Measurements from ENCODE around the gene OR10V1.

OR10V1 gene

GRCh38 chr11:59753650-59754493 lies 40.2 kb upstream of the OR10V1 start:
- CTCF ChIA-PET = interaction anchor here (0.5 to 6.9 kb wide), 19 partner anchors 8 to 1494 kb away, joined by 3 to 110 read pairs (median 4); partner anchors contain the start of gene MRPL16
- no peaks in the 10 kb centered on the region for H3K9me3 ChIP-seq (ENCODE audit: control insufficient read depth, insufficient read depth, low read depth, low read length)
- no peak overlapping the region; the same call in 1 of the 2 replicates for H3K27ac ChIP-seq (ENCODE audit: extremely low read depth, low read depth, low read length)
- peaks cover 0 to 3% of the 10 kb centered on the region in 2 experiments; a peak in 1 of 3 replicates for H3K36me3 ChIP-seq (ENCODE audit: control insufficient read depth in 2 of 2, insufficient read depth in 1 of 2, low read length in 2 of 2)
- H3K4me1 ChIP-seq (ENCODE audit: control insufficient read depth, insufficient read depth, low read length) = no peaks in the 10 kb centered on the region
- H3K4me3 ChIP-seq (ENCODE audit: low read depth, low read length) = peak overlapping the region; percentile 82
- POLR2A ChIA-PET = interaction anchor here (0.6 to 2.7 kb wide), 6 partner anchors 32 to 848 kb away, joined by 3 to 28 read pairs (median 12); partner anchors contain the start of gene PATL1
- TF ChIP-seq ZNF341 (tag by site-specific recombination; IDR thresholded peaks at IDR 0.05; ENCODE audit: low read depth) (no peak), ZNF157 (tag by site-specific recombination; IDR thresholded peaks at IDR 0.05) (no peak), BCL11B (tag by site-specific recombination; IDR thresholded peaks at IDR 0.05; ENCODE audit: low read depth) (no peak), ZNF837 (tag by site-specific recombination; IDR thresholded peaks at IDR 0.05) (no peak), ZNF660 (tag by site-specific recombination; IDR thresholded peaks at IDR 0.05) (peak; percentile 62; the same call in 1 of the 2 replicates), ZBTB8A (tag by site-specific recombination; IDR thresholded peaks at IDR 0.05) (0 out of 2 replicates have a peak, but pooled peaks have one; percentile 17), ZNF596 (tag by site-specific recombination; IDR thresholded peaks at IDR 0.05) (0 out of 2 replicates have a peak, but pooled peaks have one; percentile 11), ZFP69B (tag by site-specific recombination; IDR thresholded peaks at IDR 0.05) (peak; percentile 29; the same call in 1 of the 2 replicates), ZNF391 (tag by site-specific recombination; IDR thresholded peaks at IDR 0.05; ENCODE audit: borderline replicate concordance, low read depth) (0 out of 2 replicates have a peak, but pooled peaks have one; percentile 34), CTCF (tag by site-specific recombination; IDR thresholded peaks at IDR 0.05) (peak; percentile 89), ZNF76 (tag by site-specific recombination; IDR thresholded peaks at IDR 0.05; ENCODE audit: borderline replicate concordance, low read depth) (peak; percentile 64), ZNF394 (tag by site-specific recombination; IDR thresholded peaks at IDR 0.05; ENCODE audit: borderline replicate concordance) (peak; percentile 32; the same call in 1 of the 2 replicates), ZFP37 (tag by site-specific recombination; IDR thresholded peaks at IDR 0.05) (peak; percentile 47; the same call in 1 of the 2 replicates), HIC1 (tag by site-specific recombination; IDR thresholded peaks at IDR 0.05) (peak; percentile 94), ZNF585B (tag by site-specific recombination; IDR thresholded peaks at IDR 0.05) (no peak), ZNF558 (tag by site-specific recombination; IDR thresholded peaks at IDR 0.05) (0 out of 2 replicates have a peak, but pooled peaks have one; percentile 15), ZNF629 (tag by site-specific recombination; IDR thresholded peaks at IDR 0.05) (peak; percentile 56), BCL11A (tag by site-specific recombination; IDR thresholded peaks at IDR 0.05; ENCODE audit: low read depth) (peak; percentile 87), ZNF701 (tag by site-specific recombination; IDR thresholded peaks at IDR 0.05) (no peak), ZNF510 (tag by site-specific recombination; IDR thresholded peaks at IDR 0.05; ENCODE audit: insufficient replicate concordance) (no peak), ZNF24 (tag by site-specific recombination; IDR thresholded peaks at IDR 0.05) (no peak; the same call in 1 of the 2 replicates), ZIC2 (tag by site-specific recombination; IDR thresholded peaks at IDR 0.05) (peak; percentile 62), ZEB2 (tag by site-specific recombination; IDR thresholded peaks at IDR 0.05) (peak; percentile 88), ZNF18 (tag by site-specific recombination; IDR thresholded peaks at IDR 0.05) (0 out of 2 replicates have a peak, but pooled peaks have one; percentile 34)
- TF ChIP-seq, protein P1, sequence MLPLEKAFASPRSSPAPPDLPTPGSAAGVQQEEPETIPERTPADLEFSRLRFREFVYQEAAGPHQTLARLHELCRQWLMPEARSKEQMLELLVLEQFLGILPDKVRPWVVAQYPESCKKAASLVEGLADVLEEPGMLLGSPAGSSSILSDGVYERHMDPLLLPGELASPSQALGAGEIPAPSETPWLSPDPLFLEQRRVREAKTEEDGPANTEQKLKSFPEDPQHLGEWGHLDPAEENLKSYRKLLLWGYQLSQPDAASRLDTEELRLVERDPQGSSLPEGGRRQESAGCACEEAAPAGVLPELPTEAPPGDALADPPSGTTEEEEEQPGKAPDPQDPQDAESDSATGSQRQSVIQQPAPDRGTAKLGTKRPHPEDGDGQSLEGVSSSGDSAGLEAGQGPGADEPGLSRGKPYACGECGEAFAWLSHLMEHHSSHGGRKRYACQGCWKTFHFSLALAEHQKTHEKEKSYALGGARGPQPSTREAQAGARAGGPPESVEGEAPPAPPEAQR (tag by site-specific recombination; IDR thresholded peaks at IDR 0.05) = no peak
- TF ChIP-seq, protein P2, sequence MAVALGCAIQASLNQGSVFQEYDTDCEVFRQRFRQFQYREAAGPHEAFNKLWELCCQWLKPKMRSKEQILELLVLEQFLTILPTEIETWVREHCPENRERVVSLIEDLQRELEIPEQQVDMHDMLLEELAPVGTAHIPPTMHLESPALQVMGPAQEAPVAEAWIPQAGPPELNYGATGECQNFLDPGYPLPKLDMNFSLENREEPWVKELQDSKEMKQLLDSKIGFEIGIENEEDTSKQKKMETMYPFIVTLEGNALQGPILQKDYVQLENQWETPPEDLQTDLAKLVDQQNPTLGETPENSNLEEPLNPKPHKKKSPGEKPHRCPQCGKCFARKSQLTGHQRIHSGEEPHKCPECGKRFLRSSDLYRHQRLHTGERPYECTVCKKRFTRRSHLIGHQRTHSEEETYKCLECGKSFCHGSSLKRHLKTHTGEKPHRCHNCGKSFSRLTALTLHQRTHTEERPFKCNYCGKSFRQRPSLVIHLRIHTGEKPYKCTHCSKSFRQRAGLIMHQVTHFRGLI (tag by site-specific recombination; IDR thresholded peaks at IDR 0.05) = peak; percentile 85
